Activated naive CD8-positive, alpha-beta T cell (primary cell): Measurements from ENCODE around the gene DISC1.

ENCODE experiments used
- H3K27ac Mint-ChIP-seq: one replicate; pipeline ENCODE4 v1.8.0; 2021; ENCODE audit warnings: mixed read lengths
- H3K27me3 Mint-ChIP-seq: one replicate; pipeline ENCODE4 v1.8.0; 2021; ENCODE audit warnings: mixed read lengths
- H3K36me3 Mint-ChIP-seq: one replicate; pipeline ENCODE4 v1.8.0; 2021; ENCODE audit warnings: mixed read lengths
- H3K4me1 Mint-ChIP-seq: one replicate; pipeline ENCODE4 v1.8.0; 2021; ENCODE audit warnings: low read depth, mixed read lengths
- H3K4me3 Mint-ChIP-seq: one replicate; pipeline ENCODE4 v1.8.0; 2021; ENCODE audit warnings: mild to moderate bottlenecking, mixed read lengths
- H3K9me3 Mint-ChIP-seq: one replicate; pipeline ENCODE4 v1.8.0; 2021; ENCODE audit warnings: low read depth, mixed read lengths

The DISC1 gene

DNA sequence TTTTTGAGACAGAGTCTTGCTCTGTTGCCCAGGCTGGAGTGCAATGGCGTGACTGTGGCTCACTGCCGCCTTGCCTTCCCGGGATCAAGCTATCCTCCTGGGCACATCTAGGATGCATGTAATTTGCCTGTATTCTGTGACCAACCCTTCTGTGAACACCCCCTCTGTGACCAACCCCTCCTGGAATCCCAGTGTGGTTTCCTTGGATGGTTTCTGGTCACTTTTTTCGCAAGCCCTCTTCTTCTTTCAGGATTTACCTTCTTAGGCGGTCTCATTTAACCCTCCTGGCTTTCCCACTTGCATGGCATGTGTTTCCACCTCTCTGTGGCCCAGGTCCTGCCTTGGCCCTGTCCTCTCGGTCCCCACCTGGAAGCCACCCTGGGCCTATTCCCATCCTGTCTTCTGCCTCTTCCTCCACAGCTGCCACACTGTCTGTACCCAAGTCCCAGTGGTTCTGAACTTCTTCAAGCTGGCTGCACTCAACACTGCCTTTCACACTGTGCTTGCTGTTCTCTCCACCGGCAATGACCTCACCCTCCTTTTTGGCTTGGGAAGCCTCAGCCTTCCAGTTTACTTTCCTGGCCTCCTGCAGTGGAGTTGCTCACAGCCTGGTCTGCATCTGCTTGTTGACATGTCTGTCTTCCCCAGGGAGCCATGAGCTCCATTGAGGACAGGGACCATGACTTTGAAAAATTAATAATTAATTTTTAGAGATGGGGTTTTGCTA, 57.0 kb downstream of the DISC1 start:
- H3K27me3 Mint-ChIP-seq: no peaks in the 10 kb centered on the region
- peaks cover 6% of the 10 kb centered on the region for H3K4me1 Mint-ChIP-seq
- H3K27ac Mint-ChIP-seq: no peak overlapping the region
- no peak overlapping the region for H3K4me3 Mint-ChIP-seq
- peaks cover 12% of the 10 kb centered on the region for H3K36me3 Mint-ChIP-seq
- no peaks in the 10 kb centered on the region for H3K9me3 Mint-ChIP-seq

DNA sequence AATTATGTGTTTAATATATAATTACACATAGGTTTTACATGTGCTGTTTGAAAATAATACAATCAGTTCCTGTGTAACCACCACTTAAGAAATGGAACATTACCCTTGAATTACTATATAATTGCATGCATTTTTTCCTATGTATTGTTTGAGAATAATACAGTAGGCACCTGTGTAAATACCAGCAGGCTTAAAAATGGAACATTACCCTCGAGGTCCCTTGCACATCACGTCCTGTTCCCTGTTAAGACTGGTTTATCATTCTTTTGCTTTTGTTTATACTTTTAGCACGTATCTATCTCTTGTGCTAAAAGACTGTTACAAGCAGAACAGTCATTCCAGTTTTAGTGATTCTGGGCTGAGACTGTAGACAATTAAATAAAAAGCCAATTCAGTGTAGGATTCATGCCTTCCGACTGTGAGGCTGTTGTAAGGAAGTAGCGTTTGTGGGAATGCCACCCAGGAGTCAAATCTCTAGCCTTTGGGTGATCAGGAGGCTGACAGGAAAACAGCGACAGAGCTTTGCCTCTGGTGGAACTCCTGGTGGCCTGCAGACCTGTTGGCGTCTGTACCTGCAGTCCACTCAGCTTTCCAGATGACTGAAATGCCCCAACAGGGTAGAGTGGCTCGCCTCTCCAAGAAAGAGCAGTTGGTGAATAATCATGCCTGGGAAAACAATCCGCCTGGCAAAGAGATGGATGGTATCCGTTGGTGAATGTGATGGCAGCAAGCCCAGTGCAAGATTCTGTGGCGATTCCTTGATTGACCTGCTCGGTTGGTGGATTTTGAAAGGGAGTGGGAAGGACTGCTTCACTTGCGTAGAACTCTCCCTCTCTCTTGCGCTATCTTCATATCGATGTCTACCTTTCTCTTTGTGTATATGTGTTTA, 58.0 kb downstream of the DISC1 start:
- H3K4me3 Mint-ChIP-seq: no peak overlapping the region
- peaks cover 12% of the 10 kb centered on the region for H3K36me3 Mint-ChIP-seq
- no peaks in the 10 kb centered on the region for H3K9me3 Mint-ChIP-seq
- peaks cover 4% of the 10 kb centered on the region for H3K4me1 Mint-ChIP-seq
- H3K27me3 Mint-ChIP-seq: no peaks in the 10 kb centered on the region
- no peak overlapping the region for H3K27ac Mint-ChIP-seq

DNA sequence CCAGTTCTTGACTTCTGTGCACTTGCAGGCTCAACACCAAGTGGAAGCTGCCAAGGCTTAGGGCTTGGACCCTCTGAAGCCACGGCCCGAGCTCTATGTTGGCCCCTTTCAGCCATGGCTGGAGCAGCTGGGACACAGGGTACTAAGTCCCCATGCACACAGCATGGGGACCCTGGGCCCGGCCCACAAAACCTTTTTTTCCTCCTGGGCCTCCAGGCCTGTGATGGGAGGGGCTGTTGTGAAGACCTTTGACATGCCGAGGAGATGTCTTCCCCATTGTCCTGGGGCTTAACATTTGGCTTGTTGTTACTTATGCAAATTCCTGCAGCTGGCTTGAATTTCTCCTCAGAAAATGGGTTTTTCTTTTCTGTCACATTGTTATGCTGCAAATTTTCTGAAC, 59.8 kb downstream of the DISC1 start:
- Mint-ChIP-seq H3K4me3 (no peak overlapping the region), H3K36me3 (peaks cover 12% of the 10 kb centered on the region), H3K27me3 (no peaks in the 10 kb centered on the region), H3K4me1 (peaks cover 7% of the 10 kb centered on the region), H3K27ac (no peak overlapping the region), H3K9me3 (no peaks in the 10 kb centered on the region)

DNA sequence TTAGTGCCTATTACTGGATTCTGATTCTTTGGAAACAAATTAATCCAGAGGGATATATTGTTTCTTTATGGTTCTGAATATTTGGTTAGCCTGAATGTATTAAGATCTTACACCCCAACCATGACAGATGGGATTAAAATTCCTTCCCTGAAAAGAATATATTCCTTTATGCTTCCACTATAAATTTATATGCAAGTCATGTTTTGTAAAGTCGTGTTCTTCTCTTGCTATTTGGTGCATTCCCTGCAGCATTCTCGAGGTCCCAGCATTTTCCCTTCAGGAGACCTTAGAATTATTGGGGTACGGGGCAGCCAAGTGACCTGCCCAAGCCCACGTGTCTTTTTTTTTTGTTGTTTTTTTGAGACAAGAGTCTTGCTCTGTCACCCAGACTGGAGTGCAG, 62.4 kb downstream of the DISC1 start:
- H3K4me3 Mint-ChIP-seq: no peak overlapping the region
- peaks cover 10% of the 10 kb centered on the region for H3K36me3 Mint-ChIP-seq
- no peaks in the 10 kb centered on the region for H3K27me3 Mint-ChIP-seq
- peaks cover 10% of the 10 kb centered on the region for H3K4me1 Mint-ChIP-seq
- no peaks in the 10 kb centered on the region for H3K9me3 Mint-ChIP-seq
- no peak overlapping the region for H3K27ac Mint-ChIP-seq

DNA sequence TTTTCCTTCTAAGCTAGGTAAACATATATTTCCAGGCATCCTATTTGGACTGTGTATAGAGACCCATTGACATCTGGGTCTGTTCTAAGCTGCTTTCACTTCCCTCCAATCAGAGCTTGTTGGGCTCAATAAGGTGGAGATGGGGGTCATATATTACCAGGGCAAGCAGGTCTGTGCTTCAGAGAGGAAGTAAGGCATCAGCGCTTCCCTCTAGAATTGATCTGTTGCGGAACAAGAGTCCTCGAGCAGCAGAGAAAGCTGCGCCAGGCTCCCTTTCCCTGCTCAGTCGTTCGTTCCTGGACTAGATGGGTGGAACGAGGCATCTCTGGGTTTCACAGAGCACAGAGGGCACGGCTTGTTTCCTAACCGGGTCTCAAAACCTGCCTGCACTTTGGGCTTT, 63.5 kb downstream of the DISC1 start:
- no peaks in the 10 kb centered on the region for H3K9me3 Mint-ChIP-seq
- no peak overlapping the region for H3K27ac Mint-ChIP-seq
- H3K36me3 Mint-ChIP-seq: peaks cover 12% of the 10 kb centered on the region
- H3K27me3 Mint-ChIP-seq: no peaks in the 10 kb centered on the region
- H3K4me1 Mint-ChIP-seq: peaks cover 12% of the 10 kb centered on the region
- no peak overlapping the region for H3K4me3 Mint-ChIP-seq

DNA sequence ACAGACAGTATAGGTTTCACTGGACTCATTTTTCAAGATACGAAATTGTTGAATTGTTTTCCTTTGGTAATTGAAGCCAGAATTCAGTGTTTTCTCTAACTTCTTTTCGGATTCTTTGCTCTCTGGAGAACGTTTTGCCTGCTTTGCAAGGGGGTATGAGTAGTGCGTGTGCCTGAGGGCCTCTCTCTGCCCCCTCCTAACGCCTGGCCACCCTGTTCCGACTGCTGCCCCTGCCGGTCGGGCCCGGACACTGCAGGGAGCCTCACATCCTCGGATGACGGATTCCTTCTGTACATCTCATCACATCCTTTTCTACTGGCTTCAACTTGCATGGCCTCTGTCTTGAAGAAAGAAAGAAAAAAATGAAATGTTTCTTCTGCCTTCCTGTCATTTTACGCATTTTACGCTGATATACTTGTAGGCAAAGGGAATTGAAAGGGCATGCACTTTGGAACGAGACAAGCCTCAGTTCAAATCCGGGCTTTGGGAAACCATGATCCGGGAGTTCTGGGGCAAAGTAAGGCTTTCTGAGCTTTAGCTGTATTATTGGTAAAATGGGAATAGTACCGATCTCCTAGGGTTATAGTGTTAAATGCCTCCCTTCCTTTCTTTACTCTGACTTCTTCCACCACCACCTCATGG, 65.1 kb downstream of the DISC1 start:
- Mint-ChIP-seq H3K36me3 (peaks cover 16% of the 10 kb centered on the region), H3K27ac (no peak overlapping the region), H3K4me1 (peaks cover 15% of the 10 kb centered on the region), H3K9me3 (no peaks in the 10 kb centered on the region), H3K27me3 (no peaks in the 10 kb centered on the region), H3K4me3 (no peak overlapping the region)

DNA sequence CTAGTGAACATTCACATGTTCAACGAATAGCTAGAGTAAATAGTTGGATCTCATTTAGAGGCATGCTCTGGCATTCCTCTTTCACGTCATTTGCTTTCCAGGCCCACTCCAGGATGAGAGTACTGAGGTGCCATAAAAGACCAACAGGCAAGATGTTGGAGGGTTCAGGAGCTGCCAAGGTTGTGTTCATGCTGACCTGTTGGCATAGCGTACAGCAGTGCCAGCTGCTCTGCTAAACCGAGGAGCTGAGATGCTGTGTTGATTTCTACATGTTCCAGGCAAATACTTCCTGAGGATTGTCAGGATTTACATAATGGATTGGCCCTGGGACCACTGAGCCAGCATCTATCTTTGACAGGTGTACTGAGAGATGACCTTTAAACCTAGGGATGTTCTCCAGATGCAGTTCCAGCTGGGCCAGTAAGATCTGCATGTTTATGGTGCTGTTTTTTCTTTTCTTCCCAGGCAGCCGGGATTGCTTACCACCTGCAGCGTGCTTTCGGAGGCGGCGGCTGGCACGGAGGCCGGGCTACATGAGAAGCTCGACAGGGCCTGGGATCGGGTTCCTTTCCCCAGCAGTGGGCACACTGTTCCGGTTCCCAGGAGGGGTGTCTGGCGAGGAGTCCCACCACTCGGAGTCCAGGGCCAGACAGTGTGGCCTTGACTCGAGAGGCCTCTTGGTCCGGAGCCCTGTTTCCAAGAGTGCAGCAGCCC, 66.9 kb downstream of the DISC1 start:
- Mint-ChIP-seq H3K4me1 (peaks cover 17% of the 10 kb centered on the region), H3K9me3 (no peaks in the 10 kb centered on the region), H3K36me3 (peaks cover 11% of the 10 kb centered on the region), H3K4me3 (no peak overlapping the region), H3K27ac (no peak overlapping the region), H3K27me3 (no peaks in the 10 kb centered on the region)

DNA sequence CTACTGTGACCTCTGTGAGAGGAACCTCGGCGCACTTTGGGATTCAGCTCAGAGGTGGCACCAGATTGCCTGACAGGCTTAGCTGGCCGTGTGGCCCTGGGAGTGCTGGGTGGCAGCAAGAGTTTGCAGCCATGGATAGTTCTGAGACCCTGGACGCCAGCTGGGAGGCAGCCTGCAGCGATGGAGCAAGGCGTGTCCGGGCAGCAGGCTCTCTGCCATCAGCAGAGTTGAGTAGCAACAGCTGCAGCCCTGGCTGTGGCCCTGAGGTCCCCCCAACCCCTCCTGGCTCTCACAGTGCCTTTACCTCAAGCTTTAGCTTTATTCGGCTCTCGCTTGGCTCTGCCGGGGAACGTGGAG, 67.5 kb downstream of the DISC1 start:
- Mint-ChIP-seq H3K4me3 (no peak overlapping the region), H3K27me3 (no peaks in the 10 kb centered on the region), H3K9me3 (no peaks in the 10 kb centered on the region), H3K4me1 (peaks cover 17% of the 10 kb centered on the region), H3K36me3 (peaks cover 15% of the 10 kb centered on the region), H3K27ac (no peak overlapping the region)

DNA sequence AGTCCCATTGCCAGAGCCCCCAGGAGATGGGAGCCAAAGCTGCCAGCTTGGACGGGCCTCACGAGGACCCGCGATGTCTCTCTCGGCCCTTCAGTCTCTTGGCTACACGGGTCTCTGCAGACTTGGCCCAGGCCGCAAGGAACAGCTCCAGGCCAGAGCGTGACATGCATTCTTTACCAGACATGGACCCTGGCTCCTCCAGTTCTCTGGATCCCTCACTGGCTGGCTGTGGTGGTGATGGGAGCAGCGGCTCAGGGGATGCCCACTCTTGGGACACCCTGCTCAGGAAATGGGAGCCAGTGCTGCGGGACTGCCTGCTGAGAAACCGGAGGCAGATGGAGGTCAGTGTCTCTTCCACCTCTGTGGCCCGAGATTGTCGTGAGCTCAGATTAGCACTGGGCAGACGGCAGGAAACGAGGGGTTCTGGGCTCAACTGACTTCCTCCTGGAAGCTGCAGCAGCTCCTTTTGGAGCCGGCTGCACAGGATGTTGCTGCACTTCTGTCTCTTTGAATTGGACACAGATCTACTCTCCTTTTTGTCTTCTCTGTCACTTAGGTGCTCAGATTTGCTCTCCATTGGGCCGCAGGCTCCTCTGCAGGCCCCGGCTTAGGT, 68.0 kb downstream of the DISC1 start:
- Mint-ChIP-seq H3K36me3 (peaks cover 18% of the 10 kb centered on the region), H3K27ac (no peak overlapping the region), H3K9me3 (no peaks in the 10 kb centered on the region), H3K4me1 (peaks cover 18% of the 10 kb centered on the region), H3K4me3 (no peak overlapping the region), H3K27me3 (no peaks in the 10 kb centered on the region)

DNA sequence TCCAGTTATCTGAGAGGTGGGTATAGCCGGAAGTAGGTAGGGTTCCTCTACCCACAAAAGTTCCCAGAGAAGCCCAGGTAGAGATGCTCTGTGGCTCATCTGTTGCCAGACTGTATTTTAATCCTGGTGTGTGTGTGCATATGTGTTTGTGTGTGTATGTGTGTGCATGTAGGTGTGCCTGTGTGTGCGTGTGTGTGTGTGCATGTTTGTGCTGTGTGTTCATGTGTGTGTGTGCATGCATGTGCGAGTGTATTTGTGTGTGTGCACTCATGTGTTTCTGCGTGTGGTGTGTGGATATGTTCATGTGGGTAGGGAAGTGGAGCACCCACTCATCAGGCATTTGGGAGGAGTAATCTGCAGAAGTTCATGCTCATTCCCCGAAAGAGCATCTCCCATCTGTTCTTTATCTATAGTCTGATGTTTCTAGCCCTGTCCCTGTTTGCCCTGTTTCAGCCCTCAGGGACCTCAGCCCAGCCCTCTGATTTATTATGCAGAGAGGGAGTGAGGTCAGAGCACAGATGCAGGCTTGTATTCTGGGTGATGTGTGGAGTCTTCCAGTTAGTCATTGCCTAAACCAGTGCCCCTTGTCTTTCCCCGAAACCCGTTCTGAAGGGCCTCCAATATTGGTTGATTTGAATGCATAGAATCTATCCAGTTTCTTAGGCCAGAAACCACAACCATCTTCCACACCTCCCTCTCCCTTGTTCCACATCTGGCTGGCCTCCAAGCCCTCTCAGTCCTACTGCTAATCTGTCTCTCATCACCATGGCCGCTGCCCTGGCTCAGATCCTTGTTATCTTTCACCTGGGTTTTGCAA, 69.1 kb downstream of the DISC1 start:
- Mint-ChIP-seq H3K9me3 (no peaks in the 10 kb centered on the region), H3K4me3 (no peak overlapping the region), H3K4me1 (peaks cover 18% of the 10 kb centered on the region), H3K27ac (no peak overlapping the region), H3K36me3 (peaks cover 26% of the 10 kb centered on the region), H3K27me3 (no peaks in the 10 kb centered on the region)

DNA sequence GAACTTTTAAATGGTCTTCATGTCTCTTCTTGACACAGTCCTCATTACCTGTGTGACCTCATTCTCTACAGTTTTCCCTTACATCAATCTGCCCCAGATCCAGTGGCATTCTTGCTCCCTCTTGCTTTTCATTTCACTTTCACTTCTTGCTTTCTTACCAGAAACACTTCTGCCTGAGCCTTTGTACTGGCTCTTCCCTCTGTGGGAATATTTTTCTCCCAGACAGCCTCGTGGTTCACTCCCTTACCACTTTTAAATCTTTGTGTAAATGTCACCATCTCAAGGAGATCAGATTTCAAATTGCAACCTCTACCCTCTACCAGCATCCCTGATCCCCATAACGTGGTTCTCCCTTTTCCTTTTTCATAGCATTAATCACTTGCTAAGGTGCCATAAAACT, 73.2 kb downstream of the DISC1 start:
- Mint-ChIP-seq H3K9me3 (no peaks in the 10 kb centered on the region), H3K36me3 (peaks cover 45% of the 10 kb centered on the region), H3K4me1 (peaks cover 15% of the 10 kb centered on the region), H3K27ac (no peak overlapping the region), H3K27me3 (no peaks in the 10 kb centered on the region), H3K4me3 (no peak overlapping the region)

DNA sequence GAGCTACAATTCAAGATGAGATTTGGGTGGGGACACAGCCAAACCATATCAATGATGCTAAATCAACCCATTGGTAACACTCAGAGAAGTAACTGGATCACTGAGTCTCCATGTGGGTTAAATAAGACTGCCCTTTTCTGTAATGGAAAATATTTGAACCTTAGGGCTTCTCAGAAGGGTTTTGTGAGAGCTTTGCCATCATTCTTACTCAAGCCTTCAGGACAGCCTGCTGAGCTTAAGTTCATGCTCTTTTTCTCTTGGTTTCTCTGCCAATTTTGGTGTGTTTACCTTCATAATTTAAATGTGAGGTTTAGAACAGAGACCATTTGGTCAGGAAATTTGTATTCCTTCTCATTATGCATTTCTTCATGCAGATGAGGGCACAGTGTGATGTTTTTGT, 74.7 kb downstream of the DISC1 start:
- Mint-ChIP-seq H3K4me3 (no peak overlapping the region), H3K27ac (no peak overlapping the region), H3K4me1 (peaks cover 11% of the 10 kb centered on the region), H3K9me3 (no peaks in the 10 kb centered on the region), H3K27me3 (no peaks in the 10 kb centered on the region), H3K36me3 (peaks cover 42% of the 10 kb centered on the region)

DNA sequence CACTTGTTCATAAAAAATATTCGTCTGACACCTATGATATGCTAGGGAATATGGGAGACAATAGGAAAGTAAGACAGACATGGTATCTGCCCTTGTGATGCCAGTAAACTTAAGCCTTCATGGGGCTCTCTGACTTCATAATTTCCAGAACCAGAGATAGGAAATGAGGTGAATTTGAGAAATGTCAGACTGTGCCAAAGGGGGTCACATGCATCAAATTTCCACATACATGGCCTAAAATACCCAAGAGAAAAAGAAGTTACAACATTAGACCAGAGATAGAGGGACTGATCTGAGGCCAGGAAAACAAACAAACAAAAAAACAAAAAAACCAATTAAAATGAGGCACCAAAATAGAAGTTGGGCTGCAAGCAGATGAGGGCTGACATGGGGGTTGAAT, 75.7 kb downstream of the DISC1 start:
- no peak overlapping the region for H3K4me3 Mint-ChIP-seq
- H3K9me3 Mint-ChIP-seq: no peaks in the 10 kb centered on the region
- peaks cover 9% of the 10 kb centered on the region for H3K4me1 Mint-ChIP-seq
- H3K27me3 Mint-ChIP-seq: no peaks in the 10 kb centered on the region
- H3K36me3 Mint-ChIP-seq: peaks cover 43% of the 10 kb centered on the region
- H3K27ac Mint-ChIP-seq: no peak overlapping the region

DNA sequence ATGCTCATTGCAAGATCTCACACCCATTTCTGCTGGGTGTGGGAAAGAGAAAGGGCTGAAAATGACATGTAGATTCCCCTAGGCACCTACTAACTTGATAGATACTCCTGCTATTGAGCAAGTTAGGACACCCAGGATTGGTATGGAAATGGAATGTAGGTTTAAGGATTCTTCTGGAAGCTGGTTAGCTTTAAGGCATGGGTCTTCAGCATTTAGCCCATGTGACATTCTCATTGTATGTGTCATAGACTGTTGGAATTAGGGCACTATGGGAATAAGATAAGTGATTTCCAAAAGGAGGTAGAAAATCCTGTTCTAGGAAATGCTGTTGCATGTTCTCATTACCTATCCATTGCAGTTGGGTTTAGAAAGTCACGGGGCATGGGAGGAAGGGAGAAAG, 76.2 kb downstream of the DISC1 start:
- Mint-ChIP-seq H3K4me3 (no peak overlapping the region), H3K27ac (no peak overlapping the region), H3K4me1 (peaks cover 9% of the 10 kb centered on the region), H3K9me3 (no peaks in the 10 kb centered on the region), H3K27me3 (no peaks in the 10 kb centered on the region), H3K36me3 (peaks cover 43% of the 10 kb centered on the region)
